Fibroblast of lung (primary cell): ENCODE results near the gene NADK.

Experiments
- CTCF ChIP-seq, 2 donors: IDR thresholded peaks in 1 of 2; conservative IDR thresholded peaks in 1 of 2; 1 replicate in 1 of 2; 2 replicates in 1 of 2; pipeline ENCODE4 v1.5.1; 2011 to 2012; ENCODE audit warnings: low read length in 2 of 2, control low read depth in 1 of 2, inconsistent platforms in 1 of 2, low read depth in 1 of 2, mild to moderate bottlenecking in 1 of 2
- EZH2 ChIP-seq: IDR thresholded peaks from 2 replicates; pipeline ENCODE4 v1.5.1; 2012; ENCODE audit warnings: low read length, control low read depth, mild to moderate bottlenecking; ENCODE audit errors: missing control alignments

- TF ChIP-seq CTCF (conservative IDR thresholded peaks at IDR 0.05 in 1 of 2, IDR thresholded peaks at IDR 0.05 in 1 of 2; ENCODE audit: low read depth in 1 of 2, low read length in 2 of 2): no peak
- TF ChIP-seq EZH2: no peak
Measured at GRCh38 chr1:1763657-1764621, 14.3 kb downstream of the NADK start.
